Activated naive CD4-positive, alpha-beta T cell treated with anti-CD3 and anti-CD28 coated beads, Interleukin-2, amount 50 U/mL, for 16 hours (primary cell): ENCODE measurements around the gene METTL25.

Source experiments
- DNase-seq: peaks from one replicate; pipeline ENCODE4 v3.0.0-alpha.2; 2020

The METTL25 gene

DNA sequence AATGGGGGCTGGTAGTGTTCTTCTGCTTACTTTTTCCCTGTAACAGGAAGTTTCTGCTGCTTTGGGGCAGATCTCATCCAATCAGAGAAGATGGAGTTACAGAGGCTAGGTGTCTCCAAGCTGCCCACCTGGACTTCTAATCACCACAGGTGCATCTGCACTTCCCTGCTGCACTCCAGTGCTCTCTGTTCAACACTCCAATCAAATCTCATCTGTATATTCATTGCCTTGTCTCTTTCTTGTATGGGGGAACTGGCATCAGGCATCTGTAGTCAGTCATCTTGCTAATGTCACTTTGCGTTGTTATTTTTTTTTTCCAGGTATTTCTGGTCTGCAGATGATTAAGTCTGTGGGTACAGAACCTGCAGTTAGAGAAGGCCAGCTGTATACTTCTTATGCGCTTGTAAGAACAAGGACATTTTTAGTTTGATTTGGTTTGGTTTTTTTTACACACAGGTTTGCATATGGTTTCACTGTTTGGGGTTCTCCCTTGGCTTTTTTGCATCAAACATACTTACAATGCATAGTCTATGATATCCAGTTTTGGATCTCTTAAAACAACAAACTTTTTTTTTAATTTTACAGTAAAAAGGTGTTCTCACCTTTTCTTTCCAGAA, 116.0 kb downstream of the METTL25 start:
- no peak for DNase-seq

DNA sequence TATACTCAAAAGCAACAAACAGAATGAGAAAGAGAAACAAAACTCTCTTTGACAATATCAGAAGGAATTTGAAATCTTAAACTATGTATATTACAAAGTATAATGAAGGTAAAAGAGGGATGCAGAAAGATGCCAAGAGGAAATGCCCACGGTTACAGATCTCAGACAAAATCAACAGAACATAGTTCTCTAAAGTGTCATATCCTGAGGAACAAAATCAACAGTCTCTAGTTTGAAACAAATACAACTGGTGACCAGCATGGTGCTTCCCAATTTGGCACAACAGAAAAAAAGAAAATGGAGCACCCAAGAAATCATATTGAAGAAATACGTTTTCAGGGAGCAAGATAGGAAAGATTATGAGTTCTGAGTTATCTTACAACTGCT, 116.5 kb downstream of the METTL25 start:
- DNase-seq, result no peak

GRCh38 chr12:82475211-82475610, 116.9 kb downstream of the METTL25 start:
- DNase-seq, result no peak

- no peak for DNase-seq
Measured at GRCh38 chr12:82476511-82476910, 118.2 kb downstream of the METTL25 start.

DNA sequence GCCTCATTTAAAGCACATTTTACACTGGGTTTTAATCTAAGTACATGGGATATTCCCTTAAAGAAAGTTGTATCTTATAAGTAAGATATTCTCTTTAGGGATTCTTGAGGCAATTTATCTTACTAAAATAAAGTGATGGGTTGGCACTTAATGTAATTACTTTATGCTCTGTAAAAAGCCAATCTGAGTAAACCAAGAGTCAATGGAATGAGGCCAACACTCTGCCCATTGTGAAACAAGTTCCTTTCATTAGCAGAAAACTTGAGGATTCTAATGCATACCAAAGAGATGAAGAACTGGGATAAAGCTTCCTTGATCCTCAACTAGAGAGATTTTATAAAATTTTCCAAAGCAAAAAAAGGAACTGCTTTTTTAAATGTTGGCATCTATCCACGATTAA, 121.2 kb downstream of the METTL25 start:
- no peak for DNase-seq

DNA sequence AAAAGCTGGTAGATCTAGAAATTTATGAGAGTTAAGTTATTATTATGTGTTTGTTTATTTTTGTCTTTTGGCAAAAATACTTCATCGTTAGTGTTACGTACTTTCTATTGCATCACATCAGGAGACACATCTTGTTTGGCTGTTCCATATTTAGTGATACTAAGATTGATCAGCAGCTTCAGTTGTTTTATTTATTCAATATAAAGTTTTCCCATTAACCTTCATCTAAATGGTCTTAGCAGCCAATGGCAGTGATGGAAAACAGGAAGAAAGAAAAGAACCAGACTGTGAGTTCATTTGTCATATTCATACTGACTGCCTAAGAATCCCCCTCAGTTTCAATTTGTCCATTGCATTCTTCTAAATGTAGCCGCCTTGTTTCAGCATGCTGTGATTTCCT, 122.3 kb downstream of the METTL25 start:
- no peak for DNase-seq

- DNase-seq, result no peak
Measured at GRCh38 chr12:82481954-82482353, 123.6 kb downstream of the METTL25 start.

DNA sequence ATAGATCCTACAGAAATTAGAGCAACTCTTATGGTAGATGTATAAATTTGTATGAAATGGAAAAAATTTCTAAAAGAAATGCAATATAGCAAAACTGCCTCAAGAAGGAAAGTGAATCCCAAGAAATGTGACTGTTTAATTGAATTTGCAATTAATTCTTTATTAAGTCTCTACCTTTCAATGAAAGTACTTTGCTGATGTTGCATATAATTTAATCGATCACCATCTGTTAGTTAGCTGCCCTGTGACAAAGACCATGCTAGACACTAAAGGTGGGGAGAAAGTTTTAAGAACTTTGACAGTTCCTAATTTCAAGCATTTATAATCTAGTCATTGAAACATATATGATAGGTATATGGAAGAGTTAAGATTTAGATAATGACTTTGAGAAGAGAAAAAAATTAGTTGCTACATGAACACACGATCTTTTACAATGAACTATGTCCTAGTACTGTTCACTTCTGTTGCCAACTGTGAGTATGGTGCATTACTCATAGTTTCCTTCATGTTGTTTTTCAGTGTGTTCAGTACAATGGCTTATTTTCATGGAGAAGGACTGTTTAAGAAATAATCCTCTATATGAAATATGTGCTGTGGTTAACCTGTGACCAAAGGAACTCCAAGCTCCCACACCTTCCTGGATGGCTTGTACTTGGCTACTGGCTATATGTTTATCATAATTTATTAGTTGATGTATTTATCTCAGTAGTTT, 128.4 kb downstream of the METTL25 start:
- DNase-seq, result no peak

- DNase-seq, result no peak
Measured at GRCh38 chr12:82504409-82504808, 146.1 kb downstream of the METTL25 start.

DNA sequence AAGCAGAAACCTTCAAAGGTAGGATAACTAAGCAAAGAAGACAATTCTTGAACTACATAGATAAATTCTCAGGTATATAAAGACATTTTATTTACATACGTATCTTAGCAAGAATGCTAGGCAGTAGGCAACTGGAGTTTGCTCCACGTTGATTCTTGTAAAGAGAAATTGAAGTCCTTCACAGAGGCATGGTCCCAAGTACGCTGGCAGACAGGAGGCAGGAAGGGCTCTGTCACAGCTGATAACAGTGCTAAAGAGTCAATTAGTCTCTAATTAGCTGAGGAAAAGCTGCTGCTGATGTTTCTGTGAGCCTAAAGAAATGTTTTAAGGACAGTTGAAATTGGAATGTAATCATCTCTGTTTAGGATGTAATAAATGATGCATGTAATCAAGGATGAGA, 146.8 kb downstream of the METTL25 start:
- DNase-seq, result no peak

- no peak for DNase-seq
Measured at GRCh38 chr12:82507686-82508085, 149.4 kb downstream of the METTL25 start.

DNA sequence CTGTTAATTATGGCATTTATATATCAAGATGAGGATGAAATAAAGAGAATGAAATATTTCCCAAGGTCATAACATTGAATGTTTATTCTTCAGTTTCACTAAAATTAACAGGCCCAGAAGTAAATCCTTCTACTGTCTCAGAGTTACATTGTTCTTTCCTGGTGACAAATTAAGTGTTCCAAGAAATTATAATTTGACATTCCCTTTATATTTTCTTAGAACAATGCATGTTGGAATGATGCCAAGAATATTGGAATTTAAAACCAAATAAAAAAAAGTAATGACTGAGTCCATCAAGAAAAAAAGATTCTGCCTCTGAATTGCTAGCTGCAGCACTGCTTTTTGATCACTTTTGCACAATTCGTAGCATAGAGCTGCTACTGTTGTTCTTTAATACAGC, 152.1 kb downstream of the METTL25 start:
- DNase-seq, result no peak

- DNase-seq, result no peak
Measured at GRCh38 chr12:82514880-82515279, 156.6 kb downstream of the METTL25 start.

DNA sequence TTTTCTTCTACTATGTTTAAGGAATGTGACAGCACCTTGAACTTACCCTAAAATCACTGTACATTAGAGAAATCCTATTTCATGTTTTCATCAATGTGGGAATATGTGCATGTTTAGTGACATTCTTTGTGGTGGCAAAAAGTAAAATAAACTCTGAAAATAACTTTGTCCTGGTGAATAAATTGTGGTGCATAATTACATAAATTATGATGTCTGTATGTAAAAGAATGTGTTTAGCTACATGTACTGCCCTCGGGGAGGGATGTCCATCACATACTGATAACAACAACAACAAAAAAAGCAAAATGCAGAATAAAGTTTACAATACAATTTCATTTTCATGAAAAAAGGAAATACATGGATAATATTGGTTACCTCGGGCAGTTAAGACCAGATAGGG, 157.3 kb downstream of the METTL25 start:
- no peak for DNase-seq

- DNase-seq, result no peak
Measured at GRCh38 chr12:82517027-82517426, 158.7 kb downstream of the METTL25 start.

- DNase-seq, result no peak
Measured at GRCh38 chr12:82517808-82518207, 159.5 kb downstream of the METTL25 start.

DNA sequence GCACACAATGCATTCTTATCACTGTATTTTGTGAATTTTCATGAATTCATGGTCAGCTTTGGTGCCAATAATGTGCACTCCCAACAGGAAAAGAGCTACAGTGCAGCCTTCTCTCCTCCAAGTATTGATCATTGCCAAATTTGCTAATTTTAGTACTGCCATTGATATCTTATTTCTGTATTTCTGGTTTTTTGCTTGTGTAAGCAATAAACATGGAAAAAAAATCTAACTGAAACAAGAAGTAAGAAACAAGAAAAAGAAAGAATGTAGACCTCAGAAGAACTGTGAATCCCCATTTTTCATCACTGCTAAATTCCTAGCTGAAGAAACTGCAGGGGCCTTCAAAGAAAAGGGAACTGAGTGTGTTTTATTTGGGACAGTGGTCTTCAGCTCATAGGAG, 161.2 kb downstream of the METTL25 start:
- no peak for DNase-seq

DNA sequence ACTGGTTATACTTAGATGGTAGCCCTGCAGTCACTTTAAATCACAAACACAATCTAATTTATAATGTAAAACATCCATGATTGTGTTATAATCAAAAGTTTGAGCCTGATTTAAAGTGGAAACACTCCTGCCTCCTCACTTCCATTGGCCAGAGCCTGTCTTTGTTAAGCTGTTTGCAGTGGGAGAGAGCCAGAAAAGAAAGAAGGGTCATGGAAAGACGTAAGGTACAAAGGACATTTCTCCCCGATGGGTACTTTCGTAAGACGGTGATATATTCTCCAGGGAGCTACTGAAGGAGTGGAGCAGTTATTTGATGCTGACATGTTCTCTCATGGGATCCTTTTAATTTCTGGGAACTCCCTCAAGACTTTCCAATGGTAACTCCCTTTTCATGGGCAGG, 164.0 kb downstream of the METTL25 start:
- no peak for DNase-seq

DNA sequence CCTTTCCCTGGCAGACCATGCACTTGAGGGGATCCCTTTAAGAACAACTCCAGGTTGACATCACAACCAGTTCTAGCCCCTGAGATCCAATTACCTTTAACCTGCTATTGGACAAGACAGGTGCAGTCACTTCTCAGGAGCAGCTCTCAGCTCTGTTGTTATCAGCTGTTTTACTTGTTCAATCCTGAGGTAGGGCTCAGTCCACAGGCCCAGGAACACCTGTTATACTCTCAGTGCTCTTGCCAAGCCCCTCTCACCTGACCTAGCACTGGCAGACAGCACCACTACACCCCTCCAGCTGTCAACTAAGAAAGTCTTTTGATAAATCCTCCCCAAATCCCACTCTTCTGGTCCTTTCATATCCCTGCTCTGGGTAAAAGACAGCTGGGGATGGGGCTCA, 164.4 kb downstream of the METTL25 start:
- DNase-seq, result no peak

GRCh38 chr12:82523996-82524395, 165.7 kb downstream of the METTL25 start:
- no peak for DNase-seq

DNA sequence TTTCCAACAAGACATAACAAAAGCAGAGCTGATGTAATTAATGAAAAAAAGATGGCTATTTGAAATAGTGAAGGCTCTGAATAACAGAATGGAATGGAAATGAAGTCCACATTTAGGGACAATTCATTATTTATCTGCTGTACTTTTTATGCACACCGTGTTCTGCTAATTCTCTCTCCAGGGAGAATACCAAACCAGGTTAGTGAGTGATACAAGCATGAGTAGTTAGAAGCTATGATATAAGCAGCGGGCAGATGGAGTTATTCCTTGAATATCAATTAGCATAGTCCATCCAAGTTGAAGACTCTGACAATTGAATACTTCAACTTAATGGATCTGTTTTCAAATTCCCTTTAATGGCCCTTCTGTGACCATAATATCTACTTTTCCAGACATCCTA, 166.3 kb downstream of the METTL25 start:
- DNase-seq, result no peak

DNA sequence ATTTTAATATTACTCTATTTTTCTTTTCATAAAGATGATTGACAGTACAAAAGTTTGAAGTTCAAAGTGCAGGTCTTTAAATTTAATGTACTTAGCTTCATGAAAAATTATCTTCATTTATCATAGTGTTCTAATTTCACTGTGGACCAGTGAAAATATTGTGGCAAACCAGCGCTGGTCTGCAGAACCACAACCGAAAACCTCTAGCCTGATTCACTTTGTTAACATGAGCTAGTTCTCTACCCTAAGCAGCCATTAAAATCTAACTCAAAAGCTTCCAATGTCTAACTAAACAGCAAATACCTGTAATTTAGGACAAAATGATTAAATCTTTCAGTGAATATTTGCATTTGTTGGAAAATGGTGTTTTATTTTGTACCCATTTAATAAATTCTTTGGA, 167.3 kb downstream of the METTL25 start:
- DNase-seq, result no peak

GRCh38 chr12:82527165-82527780, 168.9 kb downstream of the METTL25 start:
- DNase-seq, result no peak
